OCI-LY1 (cell line): ENCODE results near the gene EYA2.

Source experiments
- CTCF ChIP-seq: fragments of 200-600 bp; sonication (generic), shearing (Covaris generic); IDR thresholded peaks from 2 replicates; pipeline ENCODE4 v1.5.1; 2017; ENCODE audit warnings: mild to moderate bottlenecking, antibody characterized with exemption, low read length, moderate library complexity, mixed read lengths
- EZH2 ChIP-seq: fragments of 200-600 bp; sonication (generic), shearing (Covaris generic); IDR thresholded peaks from 2 replicates; pipeline ENCODE4 v1.8.0; 2017; ENCODE audit warnings: borderline replicate concordance, mixed run types, mild to moderate bottlenecking, antibody characterized with exemption, low read length, moderate library complexity, mixed read lengths

DNA sequence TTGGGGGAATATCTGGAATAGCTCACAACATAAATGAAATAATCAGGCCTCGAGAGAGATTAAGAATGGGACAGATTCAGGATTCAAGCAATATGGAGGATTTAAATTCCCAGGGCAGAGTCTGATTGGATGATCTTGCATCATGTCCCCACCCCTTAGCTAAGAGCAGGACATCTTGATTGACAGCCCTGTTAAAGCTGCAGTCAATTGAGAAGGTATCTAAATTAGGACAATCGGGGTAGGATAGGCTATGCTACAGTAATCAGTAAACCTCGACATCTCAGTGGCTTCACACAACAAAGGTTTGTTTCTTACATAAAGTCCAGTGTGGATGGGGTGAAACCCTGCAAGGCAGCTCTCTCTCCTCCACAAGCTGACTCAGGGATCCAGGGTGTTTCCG, 109.5 kb downstream of the EYA2 start:
- TF ChIP-seq CTCF (no peak), EZH2 (no peak)
